Skeletal muscle satellite cell (primary cell): ENCODE results near the gene NKIRAS2.

Experiments
- H3K27me3 ChIP-seq: 2 replicates; pipeline ENCODE4 v1.7.0; 2013; ENCODE audit warnings: low read length; ENCODE audit not compliant: control insufficient read depth, insufficient read depth
- H3K36me3 ChIP-seq: 2 replicates; pipeline ENCODE4 v1.7.0; 2013; ENCODE audit warnings: mild to moderate bottlenecking, control low read depth, low read length; ENCODE audit not compliant: insufficient read depth
- H3K4me1 ChIP-seq: 2 replicates; pipeline ENCODE4 v1.7.0; 2013; ENCODE audit warnings: low read length; ENCODE audit not compliant: control insufficient read depth, insufficient read depth
- H3K4me2 ChIP-seq: 2 replicates; pipeline ENCODE4 v1.7.0; 2013; ENCODE audit warnings: mild to moderate bottlenecking, low read length
- H3K4me3 ChIP-seq: 2 replicates; pipeline ENCODE4 v1.7.0; 2013; ENCODE audit warnings: low read length
- H3K9ac ChIP-seq: 2 replicates; pipeline ENCODE4 v1.7.0; 2013; ENCODE audit warnings: mild to moderate bottlenecking, low read depth, low read length, moderate library complexity
- H3K9me3 ChIP-seq: replicated peaks from 2 replicates; pipeline ENCODE4 v1.7.0; 2013; ENCODE audit warnings: mild to moderate bottlenecking, control low read depth, low read length

NKIRAS2 gene

GRCh38 chr17:42031584-42031983 lies 11.7 kb downstream of the NKIRAS2 start:
- Histone ChIP-seq H3K36me3 (no peaks in the 10 kb centered on the region), H3K9ac (no peak overlapping the region), H3K9me3 (no peaks in the 10 kb centered on the region), H3K4me2 (no peak overlapping the region), H3K4me1 (peaks cover 7% of the 10 kb centered on the region), H3K4me3 (no peak overlapping the region), H3K27me3 (peaks cover 8% of the 10 kb centered on the region)

GRCh38 chr17:42034059-42034458 lies 14.2 kb downstream of the NKIRAS2 start:
- no peak overlapping the region for H3K4me2 ChIP-seq
- H3K4me3 ChIP-seq, result no peak overlapping the region
- H3K27me3 ChIP-seq, result peaks cover 8% of the 10 kb centered on the region
- no peaks in the 10 kb centered on the region for H3K36me3 ChIP-seq
- no peaks in the 10 kb centered on the region for H3K9me3 ChIP-seq
- no peaks in the 10 kb centered on the region for H3K4me1 ChIP-seq
- H3K9ac ChIP-seq, result no peak overlapping the region

GRCh38 chr17:42038221-42038973 lies 18.5 kb downstream of the NKIRAS2 start:
- Histone ChIP-seq H3K9ac (no peak overlapping the region), H3K27me3 (peaks cover 6% of the 10 kb centered on the region), H3K36me3 (no peaks in the 10 kb centered on the region), H3K4me2 (no peak overlapping the region), H3K9me3 (no peaks in the 10 kb centered on the region), H3K4me3 (no peak overlapping the region), H3K4me1 (no peaks in the 10 kb centered on the region)

- Histone ChIP-seq H3K4me3 (no peak overlapping the region), H3K9ac (no peak overlapping the region), H3K27me3 (no peaks in the 10 kb centered on the region), H3K9me3 (no peaks in the 10 kb centered on the region), H3K36me3 (no peaks in the 10 kb centered on the region), H3K4me2 (no peak overlapping the region), H3K4me1 (no peaks in the 10 kb centered on the region)
These were observed 20.2 kb downstream of the NKIRAS2 start for GRCh38 chr17:42039794-42040763.

- Histone ChIP-seq H3K9ac (no peak overlapping the region), H3K9me3 (no peaks in the 10 kb centered on the region), H3K4me1 (no peaks in the 10 kb centered on the region), H3K27me3 (peaks cover 4% of the 10 kb centered on the region), H3K36me3 (no peaks in the 10 kb centered on the region), H3K4me2 (no peak overlapping the region), H3K4me3 (no peak overlapping the region)
These were observed 20.9 kb downstream of the NKIRAS2 start for GRCh38 chr17:42040818-42041217.

GRCh38 chr17:42041619-42042018 lies 21.7 kb downstream of the NKIRAS2 start:
- no peak overlapping the region for H3K4me3 ChIP-seq
- no peaks in the 10 kb centered on the region for H3K9me3 ChIP-seq
- no peak overlapping the region for H3K4me2 ChIP-seq
- H3K27me3 ChIP-seq, result peaks cover 6% of the 10 kb centered on the region
- H3K4me1 ChIP-seq, result no peaks in the 10 kb centered on the region
- no peak overlapping the region for H3K9ac ChIP-seq
- no peaks in the 10 kb centered on the region for H3K36me3 ChIP-seq

GRCh38 chr17:42042598-42043319 lies 22.9 kb downstream of the NKIRAS2 start:
- Histone ChIP-seq H3K4me2 (no peak overlapping the region), H3K9me3 (no peaks in the 10 kb centered on the region), H3K4me1 (no peaks in the 10 kb centered on the region), H3K9ac (no peak overlapping the region), H3K27me3 (peaks cover 6% of the 10 kb centered on the region), H3K4me3 (no peak overlapping the region), H3K36me3 (no peaks in the 10 kb centered on the region)

- Histone ChIP-seq H3K9me3 (no peaks in the 10 kb centered on the region), H3K9ac (no peak overlapping the region), H3K36me3 (no peaks in the 10 kb centered on the region), H3K4me1 (no peaks in the 10 kb centered on the region), H3K4me2 (no peak overlapping the region), H3K4me3 (no peak overlapping the region), H3K27me3 (peaks cover 20% of the 10 kb centered on the region)
These were observed 25.8 kb downstream of the NKIRAS2 start for GRCh38 chr17:42045719-42046118.

- Histone ChIP-seq H3K9ac (no peak overlapping the region), H3K27me3 (peaks cover 35% of the 10 kb centered on the region), H3K9me3 (no peaks in the 10 kb centered on the region), H3K36me3 (no peaks in the 10 kb centered on the region), H3K4me2 (no peak overlapping the region), H3K4me1 (no peaks in the 10 kb centered on the region), H3K4me3 (no peak overlapping the region)
These were observed 27.5 kb downstream of the NKIRAS2 start for GRCh38 chr17:42047343-42047742.

- Histone ChIP-seq H3K4me1 (no peaks in the 10 kb centered on the region), H3K36me3 (no peaks in the 10 kb centered on the region), H3K9me3 (no peaks in the 10 kb centered on the region), H3K4me3 (peak overlapping the region; percentile 68), H3K9ac (peak overlapping the region; percentile 65), H3K4me2 (peak overlapping the region; percentile 82), H3K27me3 (peaks cover 59% of the 10 kb centered on the region)
These were observed 30.0 kb downstream of the NKIRAS2 start for GRCh38 chr17:42049834-42050392.
